Bronchial epithelial cell (primary cell): ENCODE results near the gene ADGRG3. TPM values are rescaled to one million over a fixed set of nuclear protein-coding genes. Genes with fewer than 3 reads are reported as not detected.
"Not testable (repeated sequence)": the region's sequence is repeated elsewhere in the genome, so short reads cannot be mapped to it uniquely, and the experiment has no call there.

Experiments used
- DNase-seq: peaks from one replicate; pipeline ENCODE4 v3.0.0-alpha.2; 2010; ENCODE audit warnings: low read depth
- FAIRE-seq: peaks from 2 replicates; lab custom pipeline; 2011; peaks lifted over from hg19 to GRCh38; lab: Jason Lieb, UNC
- H3K27me3 ChIP-seq: 2 replicates; pipeline ENCODE4 v1.5.1; 2011; ENCODE audit warnings: low read length; ENCODE audit not compliant: control insufficient read depth, insufficient read depth
- H3K36me3 ChIP-seq: 2 replicates; pipeline ENCODE4 v1.5.1; 2011; ENCODE audit warnings: low read length; ENCODE audit not compliant: control insufficient read depth, insufficient read depth
- H3K4me3 ChIP-seq: 2 replicates; pipeline ENCODE4 v1.5.1; 2011; ENCODE audit warnings: mild to moderate bottlenecking, low read depth, low read length, control low read depth
- CTCF ChIP-seq: IDR thresholded peaks from 2 replicates; pipeline ENCODE4 v1.5.1; 2011; ENCODE audit warnings: mild to moderate bottlenecking, moderate library complexity, low read length, control low read depth, inconsistent platforms; ENCODE audit not compliant: insufficient read depth, severe bottlenecking
- total RNA-seq: library from RNA; depleted of rRNA; stranded (reverse); fragments of >200 nt; gene quantifications from 2 replicates; pipeline ENCODE4 v1.2.1, GENCODE V29; 2014

The ADGRG3 gene
- total RNA-seq, 1 donor from 2014 or later, result not detected

- H3K4me3 ChIP-seq, result no peak overlapping the region
- no peaks in the 10 kb centered on the region for H3K36me3 ChIP-seq
- DNase-seq (no peak), FAIRE-seq (no peak)
- no peak for TF ChIP-seq CTCF
- H3K27me3 ChIP-seq, result peaks cover 3% of the 10 kb centered on the region
These were observed 43.9 kb downstream of the ADGRG3 start for GRCh38 chr16:57711993-57712392.

- DNase-seq, FAIRE-seq, H3K4me3 ChIP-seq, H3K27me3 ChIP-seq, H3K36me3 ChIP-seq: not testable (repeated sequence)
These were observed 44.5 kb downstream of the ADGRG3 start for GRCh38 chr16:57712569-57712968.

- peaks cover 3% of the 10 kb centered on the region for H3K27me3 ChIP-seq
- FAIRE-seq (no peak), DNase-seq (no peak)
- H3K36me3 ChIP-seq, result no peaks in the 10 kb centered on the region
- TF ChIP-seq CTCF, result no peak
- H3K4me3 ChIP-seq, result no peak overlapping the region
These were observed 45.5 kb downstream of the ADGRG3 start for GRCh38 chr16:57713596-57713995.

GRCh38 chr16:57714047-57714446 is 45.9 kb downstream of the ADGRG3 start:
- H3K27me3 ChIP-seq, result peaks cover 3% of the 10 kb centered on the region
- DNase-seq, result no peak
- TF ChIP-seq CTCF, result no peak
- no peak overlapping the region for H3K4me3 ChIP-seq
- no peak for FAIRE-seq
- no peaks in the 10 kb centered on the region for H3K36me3 ChIP-seq

- Histone ChIP-seq H3K27me3 (peaks cover 3% of the 10 kb centered on the region), H3K36me3 (no peaks in the 10 kb centered on the region), H3K4me3 (no peak overlapping the region)
- peak; percentile 70 for TF ChIP-seq CTCF
- peak; percentile 38 for DNase-seq
- FAIRE-seq, result no peak
These were observed 52.1 kb downstream of the ADGRG3 start for GRCh38 chr16:57720142-57720575.

GRCh38 chr16:57721356-57722209 is 53.5 kb downstream of the ADGRG3 start:
- no peaks in the 10 kb centered on the region for H3K27me3 ChIP-seq
- no peak for TF ChIP-seq CTCF
- no peak overlapping the region for H3K4me3 ChIP-seq
- FAIRE-seq (no peak), DNase-seq (no peak)
- no peaks in the 10 kb centered on the region for H3K36me3 ChIP-seq
